SHP77 treated with DMSO at 0.1 percent for 48 hours (cell line): Measurements from ENCODE around the gene PTPN7.

Experiments used
- DNase-seq: peaks from one replicate; lab custom pipeline; 2025; lab: John Stamatoyannopoulos, UW

Gene PTPN7

GRCh38 chr1:202106340-202107254 lies 53.8 kb downstream of the PTPN7 start:
- no peak for DNase-seq

GRCh38 chr1:202105571-202106339 lies 54.6 kb downstream of the PTPN7 start:
- DNase-seq = peak; percentile 72

DNA sequence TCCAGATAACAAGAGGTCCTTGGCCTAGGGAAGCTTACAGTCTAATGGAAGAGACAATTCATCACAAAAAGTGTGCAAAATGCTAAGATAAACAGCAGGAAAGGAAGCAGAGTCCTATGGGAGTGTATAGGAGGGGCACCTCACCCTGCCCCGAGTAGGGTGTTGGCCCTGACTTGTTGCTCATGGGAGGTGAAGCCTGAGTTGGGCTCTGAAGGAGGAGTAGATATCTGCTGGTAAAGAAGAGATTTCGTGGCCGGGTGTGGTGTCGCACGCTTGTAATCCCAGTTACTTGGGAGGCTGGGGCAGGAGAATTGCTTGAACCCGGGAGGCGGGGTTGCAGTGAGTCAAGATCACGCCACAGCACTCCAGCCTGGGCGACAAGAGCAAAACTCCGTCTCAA lies 56.3 kb downstream of the PTPN7 start:
- no peak for DNase-seq

- DNase-seq = no peak
Measured at GRCh38 chr1:202101184-202101583, 59.2 kb downstream of the PTPN7 start.
